GM10248 (cell line): ENCODE data around the gene TMC2.
"Not testable (repeated sequence)": the region's sequence is repeated elsewhere in the genome, so short reads cannot be mapped to it uniquely, and the experiment has no call there.

ENCODE experiments used
- CTCF ChIA-PET: fragments of 300-600 bp; sonication (Branson Sonifier 250); formaldehyde crosslinking; extraction: SDS; loops from one replicate; lab custom pipeline; 2021; ENCODE audit warnings: antibody characterized with exemption; lab: Yijun Ruan, JAX
- POLR2A ChIA-PET: fragments of 350-650 bp; sonication (Branson Sonifier 250); formaldehyde crosslinking; extraction: SDS; loops from one replicate; lab custom pipeline; 2020; ENCODE audit warnings: antibody characterized with exemption; lab: Yijun Ruan, JAX
- DNase-seq: peaks from one replicate; pipeline ENCODE4 v3.0.0; 2012; ENCODE audit errors: extremely low spot score
- TF ChIP-seq, protein P1 (sequence below): IDR thresholded peaks from 2 replicates; pipeline ENCODE4 v1.5.1; 2012; ENCODE audit warnings: mild to moderate bottlenecking, low read depth; ENCODE audit errors: extremely low read depth, missing control alignments, control extremely low read depth

The TMC2 gene

GRCh38 chr20:2673453-2673852 lies 137.1 kb downstream of the TMC2 start:
- POLR2A ChIA-PET, result interaction anchor here (1.6 kb wide), 1 partner anchor 21 kb away, joined by 5 read pairs; the partner anchor contains the start of gene NOP56
- CTCF ChIA-PET, result interaction anchor here (1.0 to 1.8 kb wide), 4 partner anchors 21 to 286 kb away, joined by 3 to 8 read pairs (median 3); partner anchors contain the start of gene NOP56
- no peak for DNase-seq
- TF ChIP-seq, protein P1, sequence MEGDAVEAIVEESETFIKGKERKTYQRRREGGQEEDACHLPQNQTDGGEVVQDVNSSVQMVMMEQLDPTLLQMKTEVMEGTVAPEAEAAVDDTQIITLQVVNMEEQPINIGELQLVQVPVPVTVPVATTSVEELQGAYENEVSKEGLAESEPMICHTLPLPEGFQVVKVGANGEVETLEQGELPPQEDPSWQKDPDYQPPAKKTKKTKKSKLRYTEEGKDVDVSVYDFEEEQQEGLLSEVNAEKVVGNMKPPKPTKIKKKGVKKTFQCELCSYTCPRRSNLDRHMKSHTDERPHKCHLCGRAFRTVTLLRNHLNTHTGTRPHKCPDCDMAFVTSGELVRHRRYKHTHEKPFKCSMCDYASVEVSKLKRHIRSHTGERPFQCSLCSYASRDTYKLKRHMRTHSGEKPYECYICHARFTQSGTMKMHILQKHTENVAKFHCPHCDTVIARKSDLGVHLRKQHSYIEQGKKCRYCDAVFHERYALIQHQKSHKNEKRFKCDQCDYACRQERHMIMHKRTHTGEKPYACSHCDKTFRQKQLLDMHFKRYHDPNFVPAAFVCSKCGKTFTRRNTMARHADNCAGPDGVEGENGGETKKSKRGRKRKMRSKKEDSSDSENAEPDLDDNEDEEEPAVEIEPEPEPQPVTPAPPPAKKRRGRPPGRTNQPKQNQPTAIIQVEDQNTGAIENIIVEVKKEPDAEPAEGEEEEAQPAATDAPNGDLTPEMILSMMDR, result no peak

GRCh38 chr20:2680046-2680445 lies 143.7 kb downstream of the TMC2 start:
- CTCF ChIA-PET, result no interaction called here
- TF ChIP-seq, protein P1, result no peak
- DNase-seq, result no peak
- POLR2A ChIA-PET, result no interaction called here

DNA sequence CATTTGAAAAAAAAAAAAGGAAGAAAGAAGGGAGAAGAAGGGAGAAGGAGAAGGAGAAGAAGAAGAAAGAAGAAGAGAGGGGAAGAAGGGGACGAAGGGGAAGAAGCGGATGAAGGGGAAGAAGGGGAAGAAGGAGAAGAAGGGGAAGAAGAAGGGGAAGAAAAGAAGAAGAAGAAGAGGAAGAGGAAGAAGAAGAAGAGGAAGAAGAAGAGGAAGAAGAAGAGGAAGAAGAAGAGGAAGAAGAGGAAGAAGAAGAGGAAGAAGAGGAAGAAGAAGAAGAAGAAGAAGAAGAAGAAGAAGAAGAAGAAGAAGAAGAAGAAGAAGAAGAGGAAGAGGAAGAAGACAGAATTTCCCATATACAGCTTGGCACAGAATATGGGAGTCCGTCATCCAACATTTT lies 145.7 kb downstream of the TMC2 start:
- POLR2A ChIA-PET, CTCF ChIA-PET, DNase-seq: not testable (repeated sequence)

- DNase-seq, POLR2A ChIA-PET: not testable (repeated sequence)
- CTCF ChIA-PET, result interaction anchor here (1.2 to 1.5 kb wide), 3 partner anchors 10 to 477 kb away, joined by 3 to 4 read pairs (median 3); no protein-coding TSS in a partner anchor
These were observed 148.4 kb downstream of the TMC2 start for GRCh38 chr20:2684817-2685216.

GRCh38 chr20:2687514-2687913 lies 151.1 kb downstream of the TMC2 start:
- TF ChIP-seq, protein P1, result no peak
- DNase-seq, result no peak
- POLR2A ChIA-PET, result no interaction called here
- CTCF ChIA-PET, result interaction anchor here (0.7 to 2.2 kb wide), 8 partner anchors 12 to 410 kb away, joined by 3 to 8 read pairs (median 4); no protein-coding TSS in a partner anchor

GRCh38 chr20:2688041-2688591 lies 151.7 kb downstream of the TMC2 start:
- ChIA-PET POLR2A (no interaction called here), CTCF (interaction anchor here (0.7 to 2.2 kb wide), 12 partner anchors 12 to 409 kb away, joined by 3 to 11 read pairs (median 6); partner anchors contain the start of gene IDH3B)
- TF ChIP-seq, protein P1, result peak; percentile 61
- DNase-seq, result peak; percentile 68

DNA sequence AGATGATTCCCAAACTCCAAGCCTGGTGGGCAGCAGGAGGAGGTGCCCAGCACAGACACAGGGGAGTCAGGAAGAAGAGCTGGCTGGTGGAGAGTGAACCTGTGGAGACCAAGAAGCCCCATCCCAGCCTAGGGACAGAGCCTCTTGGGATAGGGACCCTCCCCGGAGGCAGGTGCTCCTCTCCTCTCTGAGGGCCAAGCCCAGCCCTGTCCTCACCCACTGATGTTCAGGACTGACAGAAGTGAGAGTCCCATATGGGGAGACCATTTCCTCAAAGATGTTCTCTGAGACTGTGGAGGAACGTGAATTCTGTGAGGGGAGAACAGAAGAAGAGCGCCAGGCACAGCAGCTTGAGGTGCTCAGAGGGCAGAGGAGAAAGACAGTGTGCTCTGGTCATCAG lies 153.8 kb downstream of the TMC2 start:
- POLR2A ChIA-PET, result no interaction called here

More for the DNA sequence above, 153.8 kb downstream of the TMC2 start:
- CTCF ChIA-PET, result interaction anchor here (0.6 to 2.1 kb wide), 2 partner anchors 51 to 54 kb away, joined by 3 to 10 read pairs; no protein-coding TSS in a partner anchor
- TF ChIP-seq, protein P1, result no peak
- DNase-seq, result no peak
